HEK293 (cell line): Measurements from ENCODE around the gene ANKRD9.
"Not testable (repeated sequence)": the region's sequence is repeated elsewhere in the genome, so short reads cannot be mapped to it uniquely, and the experiment has no call there.

Source experiments
- CTCF ChIA-PET: fragments of 350-600 bp; formaldehyde crosslinking; extraction: SDS; loops from one replicate; lab custom pipeline; 2021; ENCODE audit warnings: antibody characterized with exemption; lab: Yijun Ruan, JAX
- POLR2A ChIA-PET: fragments of 300-600 bp; formaldehyde crosslinking; extraction: SDS; loops from one replicate; lab custom pipeline; 2020; ENCODE audit warnings: antibody characterized with exemption, inconsistent platforms; lab: Yijun Ruan, JAX
- H3K27ac ChIP-seq: fragments of 200-500 bp; sonication (Bioruptor generic); 2 replicates; pipeline ENCODE4 v1.5.1; 2014; ENCODE audit warnings: low read depth, low read length, control low read depth, inconsistent platforms; ENCODE audit errors: extremely low read depth
- H3K36me3 ChIP-seq, 2 experiments: fragments of 200-500 bp in 1 of 2; sonication (Bioruptor generic) in 1 of 2; 1 replicate in 1 of 2; 2 replicates in 1 of 2; pipeline ENCODE4 v1.5.1; 2014 to 2017; ENCODE audit warnings: inconsistent platforms in 2 of 2, low read length in 2 of 2; ENCODE audit not compliant: control insufficient read depth in 2 of 2, insufficient read depth in 1 of 2
- H3K4me1 ChIP-seq: fragments of 200-500 bp; sonication (Bioruptor generic); 2 replicates; pipeline ENCODE4 v1.5.1; 2014; ENCODE audit warnings: mild to moderate bottlenecking, low read length, inconsistent platforms; ENCODE audit not compliant: control insufficient read depth, insufficient read depth
- H3K4me3 ChIP-seq: 2 replicates; pipeline ENCODE4 v1.5.1; 2011; ENCODE audit warnings: low read depth, mild to moderate bottlenecking, control low read depth, low read length, moderate library complexity
- H3K9me3 ChIP-seq: fragments of 200-500 bp; sonication (Bioruptor generic); 2 replicates; pipeline ENCODE4 v1.5.1; 2014; ENCODE audit warnings: low read depth, low read length, inconsistent platforms; ENCODE audit not compliant: control insufficient read depth, insufficient read depth
- GLIS1 ChIP-seq: fragments of 450-650 bp; formaldehyde crosslinking; IDR thresholded peaks from 2 replicates; pipeline ENCODE4 v1.5.1; 2016; ENCODE audit warnings: missing biosample characterization, missing genetic modification characterization
- KLF7 ChIP-seq: fragments of 450-650 bp; formaldehyde crosslinking; IDR thresholded peaks from 2 replicates; pipeline ENCODE4 v1.5.1; 2016; ENCODE audit warnings: missing biosample characterization, missing genetic modification characterization, borderline replicate concordance
- PRDM2 ChIP-seq: fragments of 450-650 bp; formaldehyde crosslinking; IDR thresholded peaks from 2 replicates; pipeline ENCODE4 v1.5.1; 2016; ENCODE audit warnings: missing biosample characterization, missing genetic modification characterization, borderline replicate concordance
- ZBTB8A ChIP-seq: fragments of 450-650 bp; formaldehyde crosslinking; IDR thresholded peaks from 2 replicates; pipeline ENCODE4 v1.5.1; 2016; ENCODE audit warnings: missing biosample characterization, missing genetic modification characterization
- ZNF133 ChIP-seq: fragments of 450-650 bp; formaldehyde crosslinking; IDR thresholded peaks from 2 replicates; pipeline ENCODE4 v1.5.1; 2016; ENCODE audit warnings: missing biosample characterization, missing genetic modification characterization
- ZNF155 ChIP-seq: fragments of 450-650 bp; formaldehyde crosslinking; IDR thresholded peaks from 2 replicates; pipeline ENCODE4 v1.5.1; 2016; ENCODE audit warnings: missing biosample characterization, missing genetic modification characterization
- ZNF274 ChIP-seq, 2 experiments: fragments of 200-500 bp in 1 of 2; fragments of 450-650 bp in 1 of 2; sonication (Bioruptor generic) in 1 of 2; formaldehyde crosslinking in 1 of 2; IDR thresholded peaks; 2 replicates each; pipeline versions ENCODE4 v1.5.1 to v1.6.1; 2014 to 2016; ENCODE audit warnings: borderline replicate concordance in 1 of 2, inconsistent platforms in 1 of 2, low read length in 1 of 2, missing biosample characterization in 1 of 2, missing genetic modification characterization in 1 of 2
- ZNF362 ChIP-seq: fragments of 450-650 bp; formaldehyde crosslinking; IDR thresholded peaks from 2 replicates; pipeline ENCODE4 v1.5.1; 2016; ENCODE audit warnings: missing biosample characterization, missing genetic modification characterization
- ZNF433 ChIP-seq: fragments of 450-650 bp; formaldehyde crosslinking; IDR thresholded peaks from 2 replicates; pipeline ENCODE4 v1.5.1; 2016; ENCODE audit warnings: missing biosample characterization, missing genetic modification characterization, low read depth
- ZNF664 ChIP-seq: fragments of 450-650 bp; formaldehyde crosslinking; IDR thresholded peaks from 2 replicates; pipeline ENCODE4 v1.5.1; 2016; ENCODE audit warnings: missing biosample characterization, missing genetic modification characterization
- ZSCAN16 ChIP-seq: fragments of 450-650 bp; formaldehyde crosslinking; IDR thresholded peaks from 2 replicates; pipeline ENCODE4 v1.5.1; 2016; ENCODE audit warnings: missing biosample characterization, missing genetic modification characterization
- ZSCAN23 ChIP-seq: fragments of 450-650 bp; formaldehyde crosslinking; IDR thresholded peaks from 2 replicates; pipeline ENCODE4 v1.5.1; 2016; ENCODE audit warnings: missing biosample characterization, missing genetic modification characterization
- ZSCAN5A ChIP-seq: fragments of 450-650 bp; formaldehyde crosslinking; IDR thresholded peaks from 2 replicates; pipeline ENCODE4 v1.5.1; 2016; ENCODE audit warnings: missing biosample characterization, missing genetic modification characterization
- TF ChIP-seq, protein P1 (sequence below): fragments of 450-650 bp; formaldehyde crosslinking; IDR thresholded peaks from 2 replicates; pipeline ENCODE4 v1.5.1; 2016; ENCODE audit warnings: missing biosample characterization, missing genetic modification characterization
- TF ChIP-seq, protein P2 (sequence below): fragments of 450-650 bp; formaldehyde crosslinking; IDR thresholded peaks from 2 replicates; pipeline ENCODE4 v1.5.1; 2016; ENCODE audit warnings: missing biosample characterization, missing genetic modification characterization, borderline replicate concordance

Gene ANKRD9

GRCh38 chr14:102541771-102542170 is 32.2 kb upstream of the ANKRD9 start (continued):
- TF ChIP-seq ZNF362 (tag by site-specific recombination) = no peak
- no peak for TF ChIP-seq ZSCAN5A (tag by site-specific recombination)
- TF ChIP-seq, all 188 proteins: peak for 0

DNA sequence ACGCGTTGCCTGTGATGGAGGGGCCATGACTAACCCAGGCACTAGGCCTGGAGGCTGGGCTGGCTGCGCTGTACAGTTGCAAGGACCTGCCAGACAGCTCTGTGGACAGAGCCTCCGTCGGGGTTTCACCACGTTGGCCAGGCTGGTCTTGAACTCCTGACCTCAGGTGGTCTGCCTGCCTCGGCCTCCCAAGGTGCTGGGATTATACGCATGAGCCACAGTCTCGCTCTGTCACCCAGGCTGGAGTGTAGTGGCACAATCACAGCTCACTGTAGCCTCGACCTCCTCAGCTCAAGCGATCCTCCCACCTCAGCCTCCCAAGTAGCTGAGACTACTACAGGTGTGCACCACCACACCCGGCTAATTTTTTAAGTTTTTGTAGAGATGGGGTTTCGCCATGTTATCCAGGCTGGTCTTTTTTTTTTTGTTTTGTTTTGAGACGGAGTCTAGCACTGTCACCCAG is 31.5 kb upstream of the ANKRD9 start:
- H3K36me3 ChIP-seq, POLR2A ChIA-PET, H3K9me3 ChIP-seq, H3K4me3 ChIP-seq, H3K27ac ChIP-seq: not testable (repeated sequence)
- 0 out of 2 replicates have a peak, but pooled peaks have one; percentile 56 for TF ChIP-seq ZSCAN16 (tag by site-specific recombination)
- peaks cover 12% of the 10 kb centered on the region for H3K4me1 ChIP-seq
- CTCF ChIA-PET = interaction anchor here (0.6 to 0.8 kb wide), 2 partner anchors 16 to 658 kb away, joined by 3 read pairs; no protein-coding TSS in a partner anchor

DNA sequence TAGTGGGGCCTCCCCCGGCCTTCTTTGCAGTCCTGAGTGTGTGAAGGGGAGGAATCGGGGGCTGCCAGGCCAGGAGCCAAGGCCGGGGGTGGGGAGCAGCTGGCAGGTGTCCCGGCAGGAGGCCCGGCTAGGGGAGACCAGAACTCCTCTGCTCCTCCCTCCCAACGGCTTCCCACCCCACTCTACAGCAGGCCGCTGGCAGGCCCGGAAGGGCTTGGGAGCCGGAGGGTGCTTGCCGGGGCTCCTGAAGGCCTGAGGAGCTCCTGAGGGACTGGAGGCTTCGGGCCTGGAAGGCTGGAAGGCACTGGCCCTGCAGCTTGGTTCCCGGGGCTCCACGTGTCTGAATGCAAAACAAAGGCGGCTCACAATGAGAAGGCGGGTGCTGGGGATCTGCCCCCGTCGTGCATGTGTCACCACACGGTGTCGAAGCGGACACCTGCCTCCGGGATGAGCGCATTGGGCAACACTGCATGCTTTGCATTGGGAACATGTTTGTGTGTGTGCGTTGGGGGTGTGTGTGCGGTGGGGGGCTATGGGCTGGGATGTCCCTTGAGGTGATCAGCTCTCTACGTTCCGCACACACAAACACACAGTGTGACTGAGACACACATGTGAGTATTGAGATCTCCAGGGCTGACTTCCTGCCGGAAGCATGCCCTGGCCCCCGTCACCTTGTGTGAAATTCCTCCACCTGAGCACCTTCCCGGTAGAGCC is 30.9 kb upstream of the ANKRD9 start:
- Histone ChIP-seq H3K27ac (peak overlapping the region; percentile 58), H3K36me3 (no peaks in the 10 kb centered on the region), H3K9me3 (no peaks in the 10 kb centered on the region), H3K4me1 (peaks cover 12% of the 10 kb centered on the region), H3K4me3 (no peak overlapping the region)
- ChIA-PET POLR2A (interaction anchor here (1.7 kb wide), 1 partner anchor 16 kb away, joined by 4 read pairs; no protein-coding TSS in a partner anchor), CTCF (interaction anchor here (0.6 to 0.8 kb wide), 2 partner anchors 10 to 16 kb away, joined by 3 read pairs; no protein-coding TSS in a partner anchor)
- TF ChIP-seq PRDM2 = no peak
- peak; percentile 45; the same call in 1 of the 2 replicates for TF ChIP-seq GLIS1
- TF ChIP-seq ZNF433 = no peak
- TF ChIP-seq ZBTB8A (tag by site-specific recombination) = peak; percentile 43; the same call in 1 of the 2 replicates
- TF ChIP-seq, protein P1, sequence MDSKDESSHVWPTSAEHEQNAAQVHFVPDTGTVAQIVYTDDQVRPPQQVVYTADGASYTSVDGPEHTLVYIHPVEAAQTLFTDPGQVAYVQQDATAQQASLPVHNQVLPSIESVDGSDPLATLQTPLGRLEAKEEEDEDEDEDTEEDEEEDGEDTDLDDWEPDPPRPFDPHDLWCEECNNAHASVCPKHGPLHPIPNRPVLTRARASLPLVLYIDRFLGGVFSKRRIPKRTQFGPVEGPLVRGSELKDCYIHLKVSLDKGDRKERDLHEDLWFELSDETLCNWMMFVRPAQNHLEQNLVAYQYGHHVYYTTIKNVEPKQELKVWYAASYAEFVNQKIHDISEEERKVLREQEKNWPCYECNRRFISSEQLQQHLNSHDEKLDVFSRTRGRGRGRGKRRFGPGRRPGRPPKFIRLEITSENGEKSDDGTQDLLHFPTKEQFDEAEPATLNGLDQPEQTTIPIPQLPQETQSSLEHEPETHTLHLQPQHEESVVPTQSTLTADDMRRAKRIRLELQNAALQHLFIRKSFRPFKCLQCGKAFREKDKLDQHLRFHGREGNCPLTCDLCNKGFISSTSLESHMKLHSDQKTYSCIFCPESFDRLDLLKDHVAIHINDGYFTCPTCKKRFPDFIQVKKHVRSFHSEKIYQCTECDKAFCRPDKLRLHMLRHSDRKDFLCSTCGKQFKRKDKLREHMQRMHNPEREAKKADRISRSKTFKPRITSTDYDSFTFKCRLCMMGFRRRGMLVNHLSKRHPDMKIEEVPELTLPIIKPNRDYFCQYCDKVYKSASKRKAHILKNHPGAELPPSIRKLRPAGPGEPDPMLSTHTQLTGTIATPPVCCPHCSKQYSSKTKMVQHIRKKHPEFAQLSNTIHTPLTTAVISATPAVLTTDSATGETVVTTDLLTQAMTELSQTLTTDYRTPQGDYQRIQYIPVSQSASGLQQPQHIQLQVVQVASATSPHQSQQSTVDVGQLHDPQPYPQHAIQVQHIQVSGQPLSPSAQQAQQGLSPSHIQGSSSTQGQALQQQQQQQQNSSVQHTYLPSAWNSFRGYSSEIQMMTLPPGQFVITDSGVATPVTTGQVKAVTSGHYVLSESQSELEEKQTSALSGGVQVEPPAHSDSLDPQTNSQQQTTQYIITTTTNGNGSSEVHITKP (tag by site-specific recombination) = no peak
- TF ChIP-seq ZNF133 (tag by site-specific recombination) = no peak
- TF ChIP-seq ZSCAN23 (tag by site-specific recombination) = no peak
- TF ChIP-seq ZNF664 (tag by site-specific recombination) = no peak
- TF ChIP-seq, protein P2, sequence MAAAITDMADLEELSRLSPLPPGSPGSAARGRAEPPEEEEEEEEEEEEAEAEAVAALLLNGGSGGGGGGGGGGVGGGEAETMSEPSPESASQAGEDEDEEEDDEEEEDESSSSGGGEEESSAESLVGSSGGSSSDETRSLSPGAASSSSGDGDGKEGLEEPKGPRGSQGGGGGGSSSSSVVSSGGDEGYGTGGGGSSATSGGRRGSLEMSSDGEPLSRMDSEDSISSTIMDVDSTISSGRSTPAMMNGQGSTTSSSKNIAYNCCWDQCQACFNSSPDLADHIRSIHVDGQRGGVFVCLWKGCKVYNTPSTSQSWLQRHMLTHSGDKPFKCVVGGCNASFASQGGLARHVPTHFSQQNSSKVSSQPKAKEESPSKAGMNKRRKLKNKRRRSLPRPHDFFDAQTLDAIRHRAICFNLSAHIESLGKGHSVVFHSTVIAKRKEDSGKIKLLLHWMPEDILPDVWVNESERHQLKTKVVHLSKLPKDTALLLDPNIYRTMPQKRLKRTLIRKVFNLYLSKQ (tag by site-specific recombination) = no peak
- TF ChIP-seq ZNF274 (IDR thresholded peaks at IDR 0.05; ENCODE audit: low read length) = no peak
- no peak for TF ChIP-seq ZNF274 (tag by site-specific recombination; IDR thresholded peaks at IDR 0.05; ENCODE audit: borderline replicate concordance)
- no peak for TF ChIP-seq KLF7 (tag by site-specific recombination)
- TF ChIP-seq ZNF155 (tag by site-specific recombination) = no peak
